Gastroesophageal sphincter (tissue), 4 donors: ENCODE results near the gene CFAP97. TPM values are rescaled to one million over a fixed set of nuclear protein-coding genes. Genes with fewer than 3 reads are reported as not detected.

Experiments used
- ATAC-seq: fragments of 150-250 bp; one replicate; pipeline ENCODE4 v1.9.1; 2016; ENCODE audit warnings: mild to moderate bottlenecking, moderate library complexity
- H3K27ac ChIP-seq, 4 donors: fragments of 200-600 bp; sonication (generic) in 3 of 4; 1 replicate in 3 of 4; 2 replicates in 1 of 4; pipeline ENCODE4 v1.5.1; 2016 to 2019
- H3K27me3 ChIP-seq: fragments of 200-600 bp; sonication (generic); one replicate; pipeline ENCODE4 v1.5.1; 2019
- H3K36me3 ChIP-seq, 2 donors: fragments of 200-600 bp; sonication (generic); one replicate each; pipeline ENCODE4 v1.5.1; 2019; ENCODE audit warnings: control low read depth in 1 of 2
- H3K4me1 ChIP-seq, 3 donors: fragments of 200-600 bp; sonication (generic); 1 replicate in 2 of 3; 2 replicates in 1 of 3; pipeline ENCODE4 v1.5.1; 2016 to 2019; ENCODE audit warnings: control low read depth in 2 of 3
- H3K4me3 ChIP-seq, 2 donors: fragments of 200-600 bp; sonication (generic); one replicate each; pipeline ENCODE4 v1.5.1; 2019; ENCODE audit warnings: mild to moderate bottlenecking in 1 of 2, moderate library complexity in 1 of 2
- H3K9me3 ChIP-seq, 3 donors: fragments of 200-600 bp; sonication (generic); one replicate each; pipeline ENCODE4 v1.5.1; 2017 to 2019; ENCODE audit warnings: control low read depth in 2 of 3
- EP300 ChIP-seq: sonication (generic); formaldehyde crosslinking; IDR thresholded peaks from one replicate; pipeline ENCODE4 v1.6.1; 2017; ENCODE audit warnings: antibody characterized with exemption, mild to moderate bottlenecking
- POLR2A ChIP-seq, 2 donors: fragments of 450-650 bp; IDR thresholded peaks; one replicate each; pipeline ENCODE4 v1.6.1; 2017; ENCODE audit warnings: antibody characterized with exemption in 2 of 2, mild to moderate bottlenecking in 2 of 2, moderate library complexity in 1 of 2
- POLR2AphosphoS5 ChIP-seq: sonication (generic); formaldehyde crosslinking; IDR thresholded peaks from one replicate; pipeline ENCODE4 v1.6.1; 2017; ENCODE audit warnings: antibody characterized with exemption
- WGBS, 2 donors: methylation state at CpG; one replicate each; pipeline ENCODE4 v1.1.5; 2018; ENCODE audit warnings: low coverage in 1 of 2; 5-methylcytosine and 5-hydroxymethylcytosine counted together
- total RNA-seq, 4 donors: library from RNA; depleted of rRNA; stranded (reverse); fragments of >200 nt; gene quantifications; one replicate each; pipeline ENCODE4 v1.1.0, GENCODE V29; 2016
- TF ChIP-seq, protein P1 (sequence below), 4 experiments: fragments of 200-600 bp in 2 of 4; fragments of 450-650 bp in 2 of 4; sonication (generic) in 1 of 4; IDR thresholded peaks; one replicate each; pipeline ENCODE4 v1.5.1; 2017 to 2019; ENCODE audit warnings: antibody characterized with exemption in 4 of 4, mild to moderate bottlenecking in 2 of 4, moderate library complexity in 2 of 4

CFAP97 gene
- total RNA-seq, 4 donors from 2014 or later, result 36.5 to 47.9 (median 42.8) TPM

DNA sequence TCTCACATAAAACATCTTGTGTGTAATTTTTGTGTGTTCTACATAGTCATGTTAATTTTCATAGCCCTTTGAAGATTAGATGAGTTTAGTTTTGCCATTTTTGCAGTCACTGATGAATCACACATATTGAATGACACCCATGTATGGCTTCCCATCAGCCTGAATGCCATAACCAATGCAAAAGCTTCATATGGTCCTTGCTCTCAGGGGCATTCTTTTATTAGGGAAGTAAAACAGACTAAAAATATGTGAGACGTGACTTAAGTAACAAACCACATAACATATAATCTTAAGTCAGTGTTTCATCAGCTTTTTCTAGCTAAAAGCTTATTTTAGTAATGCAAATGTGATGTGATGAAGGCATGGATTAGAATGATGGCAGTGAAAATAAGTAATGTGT lies 52.5 kb downstream of the CFAP97 start:
- H3K27ac ChIP-seq, result no peak overlapping the region
- H3K36me3 ChIP-seq, result peaks cover 0 to 52% of the 10 kb centered on the region in 2 donors
- ATAC-seq, result no peak
- H3K27me3 ChIP-seq, result no peaks in the 10 kb centered on the region
- no peak for TF ChIP-seq POLR2AphosphoS5
- no peak for TF ChIP-seq EP300
- TF ChIP-seq, protein P1, sequence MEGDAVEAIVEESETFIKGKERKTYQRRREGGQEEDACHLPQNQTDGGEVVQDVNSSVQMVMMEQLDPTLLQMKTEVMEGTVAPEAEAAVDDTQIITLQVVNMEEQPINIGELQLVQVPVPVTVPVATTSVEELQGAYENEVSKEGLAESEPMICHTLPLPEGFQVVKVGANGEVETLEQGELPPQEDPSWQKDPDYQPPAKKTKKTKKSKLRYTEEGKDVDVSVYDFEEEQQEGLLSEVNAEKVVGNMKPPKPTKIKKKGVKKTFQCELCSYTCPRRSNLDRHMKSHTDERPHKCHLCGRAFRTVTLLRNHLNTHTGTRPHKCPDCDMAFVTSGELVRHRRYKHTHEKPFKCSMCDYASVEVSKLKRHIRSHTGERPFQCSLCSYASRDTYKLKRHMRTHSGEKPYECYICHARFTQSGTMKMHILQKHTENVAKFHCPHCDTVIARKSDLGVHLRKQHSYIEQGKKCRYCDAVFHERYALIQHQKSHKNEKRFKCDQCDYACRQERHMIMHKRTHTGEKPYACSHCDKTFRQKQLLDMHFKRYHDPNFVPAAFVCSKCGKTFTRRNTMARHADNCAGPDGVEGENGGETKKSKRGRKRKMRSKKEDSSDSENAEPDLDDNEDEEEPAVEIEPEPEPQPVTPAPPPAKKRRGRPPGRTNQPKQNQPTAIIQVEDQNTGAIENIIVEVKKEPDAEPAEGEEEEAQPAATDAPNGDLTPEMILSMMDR (IDR thresholded peaks at IDR 0.05), result no peak
- TF ChIP-seq POLR2A (IDR thresholded peaks at IDR 0.05), result no peak
- 75 to 81% methylated on average over 1 of the region's 1 CpG for WGBS, 2 donors
- H3K4me3 ChIP-seq, result no peak overlapping the region
- peaks cover 0 to 20% (median 0%) of the 10 kb centered on the region in 3 donors for H3K4me1 ChIP-seq
- H3K9me3 ChIP-seq, result no peaks in the 10 kb centered on the region

DNA sequence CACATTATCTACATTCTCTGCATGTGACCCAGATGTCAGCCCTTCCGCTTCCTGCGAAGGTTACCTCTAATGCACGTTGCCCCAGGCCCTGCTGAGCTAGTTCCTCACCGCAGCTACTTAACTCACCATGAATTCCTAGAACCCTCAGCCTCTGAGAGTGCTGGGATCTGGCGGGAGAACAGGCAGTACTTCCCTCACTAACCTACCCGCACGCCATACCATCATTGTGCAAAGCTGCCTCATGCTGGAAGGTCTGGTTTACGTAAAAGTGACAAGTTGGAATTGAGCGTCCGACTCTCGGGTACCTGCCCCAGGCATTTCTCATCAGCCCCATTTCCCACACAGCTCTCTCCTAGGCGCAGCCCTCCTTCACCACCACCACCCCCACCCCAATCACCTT lies 54.4 kb downstream of the CFAP97 start:
- TF ChIP-seq EP300 (no peak), POLR2A (IDR thresholded peaks at IDR 0.05) (no peak)
- TF ChIP-seq, protein P1 (IDR thresholded peaks at IDR 0.05), result no peak
- 73 to 80% methylated on average over 8 to 12 of the region's 12 CpGs for WGBS, 2 donors

GRCh38 chr4:185145572-185145971 lies 58.2 kb downstream of the CFAP97 start:
- no peaks in the 10 kb centered on the region for H3K27me3 ChIP-seq
- peak; percentile 41 for TF ChIP-seq POLR2AphosphoS5
- TF ChIP-seq, protein P1 (IDR thresholded peaks at IDR 0.05), result no peak
- TF ChIP-seq EP300, result no peak
- TF ChIP-seq POLR2A (IDR thresholded peaks at IDR 0.05), result peak in 1 of 2 donors; percentile 10
- 37 to 73% methylated on average over 5 to 8 of the region's 13 CpGs for WGBS, 2 donors
- H3K27ac ChIP-seq, result peak overlapping the region; percentile 94 to 98 (median 96)
- peaks cover 0 to 41% of the 10 kb centered on the region in 2 donors for H3K36me3 ChIP-seq
- ATAC-seq, result no peak
- peak overlapping the region; percentile 59 to 69 for H3K4me3 ChIP-seq
- H3K9me3 ChIP-seq, result no peaks in the 10 kb centered on the region
- peaks cover 0 to 59% (median 15%) of the 10 kb centered on the region in 3 donors for H3K4me1 ChIP-seq

More for the DNA sequence above, 54.4 kb downstream of the CFAP97 start:
- ATAC-seq, result no peak
- peaks cover 0 to 50% of the 10 kb centered on the region in 2 donors for H3K36me3 ChIP-seq
- no peak overlapping the region for H3K4me3 ChIP-seq
- peak overlapping the region in 3 of 4 donors; percentile 29 to 40 (median 38) for H3K27ac ChIP-seq
- H3K4me1 ChIP-seq, result peaks cover 0 to 39% (median 11%) of the 10 kb centered on the region in 3 donors
- no peaks in the 10 kb centered on the region for H3K9me3 ChIP-seq
- no peaks in the 10 kb centered on the region for H3K27me3 ChIP-seq

GRCh38 chr4:185144601-185145240 lies 59.1 kb downstream of the CFAP97 start:
- peaks cover 0 to 59% (median 15%) of the 10 kb centered on the region in 3 donors for H3K4me1 ChIP-seq
- H3K27ac ChIP-seq, result peak overlapping the region; percentile 94 to 98 (median 96)
- TF ChIP-seq, protein P1 (IDR thresholded peaks at IDR 0.05), result no peak
- TF ChIP-seq POLR2AphosphoS5, result no peak
- no peak for TF ChIP-seq EP300
- no peak for TF ChIP-seq POLR2A (IDR thresholded peaks at IDR 0.05)

GRCh38 chr4:185143601-185143969 lies 60.2 kb downstream of the CFAP97 start:
- Histone ChIP-seq H3K4me1 (peaks cover 0 to 58% (median 15%) of the 10 kb centered on the region in 3 donors), H3K27ac (peak overlapping the region; percentile 94 to 98 (median 96)), H3K27me3 (no peaks in the 10 kb centered on the region), H3K9me3 (no peaks in the 10 kb centered on the region), H3K4me3 (peak overlapping the region; percentile 59 to 69), H3K36me3 (peaks cover 0 to 22% of the 10 kb centered on the region in 2 donors)
- WGBS, 2 donors, result 1 to 2% methylated on average over 6 to 13 of the region's 30 CpGs
- TF ChIP-seq POLR2AphosphoS5 (peak; percentile 80), POLR2A (IDR thresholded peaks at IDR 0.05) (no peak)
- peak; percentile 86 for ATAC-seq

More at GRCh38 chr4:185144601-185145240, 59.1 kb downstream of the CFAP97 start:
- Histone ChIP-seq H3K9me3 (no peaks in the 10 kb centered on the region), H3K36me3 (peaks cover 0 to 33% of the 10 kb centered on the region in 2 donors), H3K27me3 (no peaks in the 10 kb centered on the region), H3K4me3 (peak overlapping the region; percentile 59 to 69)
- ATAC-seq, result no peak
- WGBS, 2 donors, result 30 to 72% methylated on average over 5 to 7 of the region's 16 CpGs
